ENCODE results near the gene SPPL2B. TPM values are rescaled to one million over a fixed set of nuclear protein-coding genes. Genes with fewer than 3 reads are reported as not detected.

SPPL2B gene
- total and polyA plus RNA-seq, 10 donors: 40.5 to 111 (median 78.1) TPM

GRCh38 chr19:2325281-2326046 is 3.0 kb upstream of the SPPL2B start:
- DNase-seq: peak; percentile 86
- no peaks in the 10 kb centered on the region for H3K9me3 ChIP-seq
- TF ChIP-seq POLR2AphosphoS5 (IDR thresholded peaks at IDR 0.05) (peak; percentile 54 to 77 (median 68)), POLR2A (IDR thresholded peaks at IDR 0.05) (no peak), CTCF (IDR thresholded peaks at IDR 0.05 in 8 of 11, conservative IDR thresholded peaks at IDR 0.05 in 3 of 11) (no peak)
- peak overlapping the region in 5 of 8 donors; percentile 48 to 86 (median 67) for H3K27ac ChIP-seq
- peaks cover 22 to 76% (median 57%) of the 10 kb centered on the region in 6 donors for H3K4me1 ChIP-seq
- intact Hi-C loops (cut with DNase I; ENCODE audit: low total_unique reads): no loop called here
- peak overlapping the region in 2 of 8 donors; percentile 4 to 46 for H3K4me3 ChIP-seq
- WGBS, 5 donors: 30 to 67% (median 40%) methylated on average over 20 to 29 of the region's 29 CpGs
- H3K36me3 ChIP-seq: peaks cover 0 to 66% (median 37%) of the 10 kb centered on the region in 6 donors
- H3K27me3 ChIP-seq (replicated peaks in 1 of 7): no peaks in the 10 kb centered on the region

- no peak for TF ChIP-seq POLR2AphosphoS5 (IDR thresholded peaks at IDR 0.05)
- no peak for TF ChIP-seq CTCF (IDR thresholded peaks at IDR 0.05 in 8 of 11, conservative IDR thresholded peaks at IDR 0.05 in 3 of 11)
- TF ChIP-seq POLR2A (IDR thresholded peaks at IDR 0.05): no peak
- WGBS, 5 donors: 87 to 92% (median 88%) methylated on average over 16 of the region's 16 CpGs
- H3K27ac ChIP-seq: peak overlapping the region in 4 of 8 donors; percentile 84 to 89 (median 88)
- intact Hi-C loops (cut with DNase I; ENCODE audit: low total_unique reads): no loop called here
- no peaks in the 10 kb centered on the region for H3K9me3 ChIP-seq
- H3K27me3 ChIP-seq (replicated peaks in 1 of 7): no peaks in the 10 kb centered on the region
- peaks cover 27 to 90% (median 70%) of the 10 kb centered on the region in 6 donors for H3K4me1 ChIP-seq
- peak overlapping the region in 5 of 8 donors; percentile 66 to 99 (median 97) for H3K4me3 ChIP-seq
- peak; percentile 71 for DNase-seq
- peaks cover 0 to 52% (median 28%) of the 10 kb centered on the region in 6 donors for H3K36me3 ChIP-seq
These were observed 1.7 kb upstream of the SPPL2B start for GRCh38 chr19:2326699-2327360.

- Histone ChIP-seq H3K36me3 (peaks cover 0 to 41% (median 20%) of the 10 kb centered on the region in 6 donors), H3K27ac (peak overlapping the region; percentile 51 to 89 (median 82)), H3K9me3 (no peaks in the 10 kb centered on the region), H3K4me3 (peak overlapping the region; percentile 66 to 99 (median 94)), H3K27me3 (replicated peaks in 1 of 7) (no peaks in the 10 kb centered on the region), H3K4me1 (peaks cover 30 to 94% (median 80%) of the 10 kb centered on the region in 6 donors)
- 0 to 1% (median 1%) methylated on average over 18 of the region's 18 CpGs for WGBS, 5 donors
- intact Hi-C loops (cut with DNase I; ENCODE audit: low total_unique reads): no loop called here
- peak in 1 of 3 donors; percentile 84 for TF ChIP-seq POLR2AphosphoS5 (IDR thresholded peaks at IDR 0.05)
- peak in 1 of 3 donors; percentile 25 for TF ChIP-seq POLR2A (IDR thresholded peaks at IDR 0.05)
- TF ChIP-seq CTCF (IDR thresholded peaks at IDR 0.05 in 8 of 11, conservative IDR thresholded peaks at IDR 0.05 in 3 of 11): no peak
- peak; percentile 72 for DNase-seq
These were observed 597 bp upstream of the SPPL2B start for GRCh38 chr19:2327773-2328400.
